ENCODE results near the gene VTN. TPM values are rescaled to one million over a fixed set of nuclear protein-coding genes. Genes with fewer than 3 reads are reported as not detected.

The VTN gene
- total and polyA plus RNA-seq, 2 experiments from 2014 or later: 4.3 to 5.6 TPM

DNA sequence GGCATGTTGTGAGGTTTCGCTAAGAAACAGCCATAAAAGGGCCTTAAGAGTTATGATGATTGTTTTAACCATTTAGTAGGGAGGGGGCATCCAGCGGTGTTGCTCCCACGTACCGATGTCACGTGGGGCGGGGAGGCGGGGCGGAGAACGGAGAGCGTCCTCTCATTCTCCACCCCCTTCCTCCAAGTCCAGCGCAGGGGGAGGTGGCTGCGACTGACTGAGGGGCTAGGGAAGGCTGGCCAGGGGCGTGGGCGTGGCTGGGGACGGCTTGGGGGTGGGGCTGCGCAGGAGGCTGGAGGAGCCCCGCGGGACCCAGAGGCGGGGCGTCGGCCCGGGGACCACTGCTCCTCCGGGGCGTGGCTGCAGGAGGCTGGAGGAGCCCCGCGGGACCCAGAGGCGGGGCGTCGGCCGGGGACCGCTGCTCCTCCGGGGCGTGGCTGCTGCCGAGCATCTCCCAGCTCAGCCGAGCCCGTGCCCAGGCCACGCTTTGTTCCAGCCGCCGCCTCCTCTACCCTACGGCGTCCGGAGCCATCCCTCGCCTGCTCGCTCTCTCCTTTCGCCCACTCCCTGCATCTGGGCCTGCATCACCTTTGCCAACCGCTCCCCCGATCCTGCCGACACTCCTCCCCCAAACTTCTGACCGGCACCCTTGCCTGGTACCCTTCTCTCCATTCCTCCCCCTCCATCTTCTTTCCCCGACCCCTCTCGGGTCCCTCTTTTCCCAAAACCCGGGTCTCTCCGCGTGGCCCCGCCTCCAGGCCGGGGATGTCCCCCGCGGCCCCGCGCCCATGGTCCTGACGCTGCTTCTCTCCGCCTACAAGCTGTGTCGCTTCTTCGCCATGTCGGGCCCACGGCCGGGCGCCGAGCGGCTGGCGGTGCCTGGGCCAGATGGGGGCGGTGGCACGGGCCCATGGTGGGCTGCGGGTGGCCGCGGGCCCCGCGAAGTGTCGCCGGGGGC, 1.4 kb upstream of the VTN start, which contains the start of gene SARM1:
Gene SARM1 (plus strand): TSS at position 450 of the 958 bp plus-strand sequence. CDS start 339 bp downstream, at position 789.
- no peaks in the 10 kb centered on the region for H3K36me3 ChIP-seq
- no peaks in the 10 kb centered on the region for H3K9me3 ChIP-seq (ENCODE audit: low read depth)
- peaks cover 12% of the 10 kb centered on the region for H3K4me1 ChIP-seq (ENCODE audit: low read depth)
- DNase-seq (ENCODE audit: low read depth in 1 of 2, low spot score in 1 of 2): peak; percentile 95 to 97
- no peak for TF ChIP-seq CTCF (IDR thresholded peaks at IDR 0.05; ENCODE audit: low read depth, low read length)
- H3K4me3 ChIP-seq: peak within 1 kb of the TSS; percentile 22
- H3K27ac ChIP-seq: peak within 1 kb of the TSS; percentile 77
- H3K27me3 ChIP-seq: peaks cover 16% of the 10 kb centered on the region

GRCh38 chr17:28370744-28371103, 617 bp upstream of the VTN start:
- peaks cover 16% of the 10 kb centered on the region for H3K27me3 ChIP-seq
- no peak for TF ChIP-seq CTCF (IDR thresholded peaks at IDR 0.05; ENCODE audit: low read depth, low read length)
- H3K36me3 ChIP-seq: no peaks in the 10 kb centered on the region
- DNase-seq (ENCODE audit: low read depth in 1 of 2, low spot score in 1 of 2): no peak
- no peaks in the 10 kb centered on the region for H3K9me3 ChIP-seq (ENCODE audit: low read depth)
- H3K27ac ChIP-seq: peak overlapping the region; percentile 77
- H3K4me1 ChIP-seq (ENCODE audit: low read depth): peaks cover 12% of the 10 kb centered on the region
- H3K4me3 ChIP-seq: no peak overlapping the region

GRCh38 chr17:28369684-28370034, 448 bp downstream of the VTN start:
- TF ChIP-seq CTCF (IDR thresholded peaks at IDR 0.05; ENCODE audit: low read depth, low read length): no peak
- no peaks in the 10 kb centered on the region for H3K36me3 ChIP-seq
- H3K27me3 ChIP-seq: peaks cover 16% of the 10 kb centered on the region
- H3K9me3 ChIP-seq (ENCODE audit: low read depth): no peaks in the 10 kb centered on the region
- H3K4me3 ChIP-seq: no peak overlapping the region
- no peak for DNase-seq (ENCODE audit: low read depth in 1 of 2, low spot score in 1 of 2)
- H3K4me1 ChIP-seq (ENCODE audit: low read depth): peaks cover 12% of the 10 kb centered on the region
- peak overlapping the region; percentile 77 for H3K27ac ChIP-seq

DNA sequence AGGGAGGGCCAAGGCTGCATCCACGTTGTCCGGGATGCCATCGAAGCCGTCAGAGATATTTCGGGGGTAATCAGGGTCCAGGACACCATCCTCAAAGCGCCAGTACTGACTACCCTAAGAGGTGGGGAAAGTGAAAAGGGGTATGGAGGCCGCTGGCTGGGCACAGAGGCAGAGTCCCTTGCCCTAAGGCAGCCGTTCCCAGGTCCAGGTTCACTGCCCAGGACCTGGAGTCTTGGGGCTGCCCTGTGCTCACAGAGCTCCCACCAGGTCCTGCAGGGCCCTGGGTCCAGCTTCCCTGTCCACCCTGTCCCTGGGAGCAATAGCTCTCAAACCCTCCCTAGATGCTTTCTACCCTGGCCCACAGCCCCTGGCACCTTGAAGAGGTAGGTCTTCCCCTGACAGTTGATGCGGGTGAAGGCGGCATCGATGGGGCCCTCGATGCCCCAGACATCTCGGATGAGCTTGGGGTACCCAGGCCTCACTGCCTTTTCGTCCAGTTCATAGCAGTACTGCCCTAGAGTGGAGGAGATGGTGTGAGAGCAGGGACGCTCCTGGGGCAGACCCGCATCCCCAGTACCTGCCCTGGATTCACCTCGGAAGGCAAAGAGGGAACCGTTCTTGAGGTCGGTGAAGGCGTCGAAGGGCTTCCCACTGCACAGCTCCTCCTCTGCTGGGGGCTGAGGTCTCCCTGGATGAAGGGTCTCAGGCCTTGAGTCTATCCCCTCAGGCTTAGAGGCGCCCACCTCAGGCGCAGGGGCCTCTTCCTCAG, 1.0 kb downstream of the VTN start:
- Histone ChIP-seq H3K27me3 (peaks cover 16% of the 10 kb centered on the region), H3K27ac (peak overlapping the region; percentile 77), H3K4me1 (ENCODE audit: low read depth) (peaks cover 12% of the 10 kb centered on the region), H3K9me3 (ENCODE audit: low read depth) (no peaks in the 10 kb centered on the region), H3K36me3 (no peaks in the 10 kb centered on the region), H3K4me3 (no peak overlapping the region)
- DNase-seq (ENCODE audit: low read depth in 1 of 2, low spot score in 1 of 2): no peak
- TF ChIP-seq CTCF (IDR thresholded peaks at IDR 0.05; ENCODE audit: low read depth, low read length): no peak

GRCh38 chr17:28368306-28368831, 1.7 kb downstream of the VTN start:
- H3K27ac ChIP-seq: no peak overlapping the region
- TF ChIP-seq CTCF (IDR thresholded peaks at IDR 0.05; ENCODE audit: low read depth, low read length): no peak
- peaks cover 3% of the 10 kb centered on the region for H3K36me3 ChIP-seq
- no peak overlapping the region for H3K4me3 ChIP-seq
- H3K9me3 ChIP-seq (ENCODE audit: low read depth): no peaks in the 10 kb centered on the region
- peaks cover 13% of the 10 kb centered on the region for H3K27me3 ChIP-seq
- no peak for DNase-seq (ENCODE audit: low read depth in 1 of 2, low spot score in 1 of 2)
- H3K4me1 ChIP-seq (ENCODE audit: low read depth): peaks cover 12% of the 10 kb centered on the region
